M059J (cell line): Measurements from ENCODE around the gene SLC23A1. TPM values are rescaled to one million over a fixed set of nuclear protein-coding genes. Genes with fewer than 3 reads are reported as not detected.
"Not testable (repeated sequence)": the region's sequence is repeated elsewhere in the genome, so short reads cannot be mapped to it uniquely, and the experiment has no call there.

ENCODE experiments used
- DNase-seq: peaks from one replicate; pipeline ENCODE4 v3.0.0-alpha.2; 2012; ENCODE audit warnings: low read depth
- total RNA-seq: library from RNA; depleted of rRNA; stranded (reverse); fragments of >200 nt; shearing (Covaris generic); gene quantifications from 2 replicates; pipeline ENCODE4 v1.2.3, GENCODE V29; 2014

The SLC23A1 gene
- total RNA-seq, 1 experiment from 2014 or later, result not detected

DNA sequence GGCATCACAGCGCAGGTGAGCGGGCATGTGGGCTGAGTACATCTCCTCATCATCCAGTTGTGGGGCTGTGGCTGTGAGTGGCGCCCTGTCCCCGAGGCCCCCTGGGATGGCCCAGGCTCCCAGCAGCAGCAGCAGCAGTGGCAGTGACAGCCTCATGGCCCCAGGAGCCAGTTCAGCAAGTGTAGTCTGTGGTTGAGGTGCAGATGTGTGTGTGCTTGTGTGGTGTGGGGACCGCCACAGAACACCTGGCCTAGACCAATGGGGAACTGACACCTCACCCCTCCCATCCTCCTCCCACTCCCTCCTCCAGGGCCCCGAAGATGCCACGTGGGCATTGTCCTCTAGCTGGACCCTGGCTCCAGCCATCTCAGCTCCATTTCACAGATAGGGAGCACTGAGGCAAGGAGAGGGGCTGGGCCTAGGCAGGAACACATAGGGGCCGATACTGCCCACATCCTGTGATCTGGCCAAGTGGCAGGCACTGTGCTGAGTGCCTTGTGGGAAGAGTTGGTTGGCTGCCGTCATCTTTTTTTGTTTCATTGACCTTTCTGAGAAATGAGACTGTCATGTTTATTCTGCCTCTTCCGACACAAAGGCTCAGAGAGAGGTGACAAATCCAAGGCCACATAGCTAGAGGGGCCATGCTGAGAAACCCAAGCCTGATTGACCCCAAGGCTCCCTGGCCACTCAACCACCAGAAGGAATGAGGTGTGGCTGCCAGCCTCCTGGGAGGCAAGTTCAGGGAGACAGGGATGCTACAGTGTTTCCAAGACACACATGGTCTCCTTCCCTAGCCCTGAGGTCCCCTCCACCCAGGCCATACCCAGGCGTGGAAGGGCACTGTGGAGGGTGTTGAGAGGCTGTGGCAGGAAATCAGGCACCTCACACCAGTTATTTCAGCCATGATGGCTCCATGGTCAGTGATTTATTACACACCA, 6.9 kb upstream of the SLC23A1 start, which contains the start of gene MZB1:
Gene MZB1, minus strand, starts transcription at position 213 of the 938 bp plus-strand sequence. Its CDS starts 57 bp downstream, at position 156.
- no peak for DNase-seq

DNA sequence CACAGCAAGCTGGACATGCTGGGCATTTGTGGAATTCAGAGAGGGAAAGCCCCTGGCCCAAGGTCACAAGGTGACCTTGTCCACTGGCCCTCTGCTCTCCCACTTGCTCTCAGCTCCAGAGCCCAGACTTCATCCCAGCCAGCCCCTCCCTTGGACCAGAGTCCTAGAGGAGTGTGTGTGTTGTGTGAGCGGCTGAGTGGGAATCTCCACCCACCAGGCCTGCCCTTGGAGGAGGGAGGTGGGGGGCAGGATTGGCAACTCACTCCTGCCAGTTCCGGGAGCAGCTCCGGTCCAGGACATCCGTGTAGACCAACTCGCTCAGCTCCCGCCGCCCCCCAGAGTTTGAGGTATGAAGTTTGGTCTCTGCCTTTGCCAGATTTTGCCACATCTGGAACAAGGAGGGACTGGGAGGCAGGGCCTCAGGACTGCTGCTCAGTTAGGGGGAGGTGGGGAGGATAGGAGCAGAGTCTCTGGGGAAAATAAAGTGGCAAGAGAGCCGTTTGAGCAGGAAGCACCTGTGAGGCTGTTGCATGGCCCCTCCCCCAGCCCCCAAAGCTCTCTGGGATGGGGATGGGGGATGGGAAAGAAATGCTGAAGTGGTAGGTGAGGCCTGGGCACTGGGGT, 5.2 kb upstream of the SLC23A1 start:
- no peak for DNase-seq

DNA sequence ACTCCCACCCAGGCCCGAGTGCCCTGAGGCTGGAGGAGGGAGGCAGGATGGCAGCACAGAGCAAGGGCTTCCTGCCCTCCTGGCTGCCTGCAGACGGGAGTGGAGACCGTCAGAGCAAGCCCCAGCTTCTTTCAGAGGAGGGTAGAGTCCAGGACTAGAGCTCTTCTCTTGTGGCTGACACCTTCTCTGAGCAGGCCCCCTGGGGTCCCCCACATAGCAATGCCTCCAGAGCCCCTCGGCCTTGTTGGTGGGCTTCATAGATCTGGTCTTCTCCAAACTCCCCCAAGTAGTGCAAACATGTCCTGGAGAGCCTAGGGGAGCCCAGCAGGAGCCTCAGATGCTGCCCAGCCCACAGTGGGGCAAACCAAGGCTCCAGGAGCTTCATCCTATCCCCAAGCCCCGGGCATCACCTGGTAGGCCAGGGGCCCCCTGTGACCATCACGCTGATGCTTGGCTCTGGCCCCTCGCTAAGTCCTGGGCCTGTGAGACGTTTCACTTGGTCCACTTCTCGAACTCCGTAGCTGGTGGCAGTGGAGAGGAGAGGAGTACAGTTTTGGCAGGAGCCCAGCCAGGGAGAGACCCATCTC, 4.6 kb upstream of the SLC23A1 start:
- DNase-seq, result no peak

DNA sequence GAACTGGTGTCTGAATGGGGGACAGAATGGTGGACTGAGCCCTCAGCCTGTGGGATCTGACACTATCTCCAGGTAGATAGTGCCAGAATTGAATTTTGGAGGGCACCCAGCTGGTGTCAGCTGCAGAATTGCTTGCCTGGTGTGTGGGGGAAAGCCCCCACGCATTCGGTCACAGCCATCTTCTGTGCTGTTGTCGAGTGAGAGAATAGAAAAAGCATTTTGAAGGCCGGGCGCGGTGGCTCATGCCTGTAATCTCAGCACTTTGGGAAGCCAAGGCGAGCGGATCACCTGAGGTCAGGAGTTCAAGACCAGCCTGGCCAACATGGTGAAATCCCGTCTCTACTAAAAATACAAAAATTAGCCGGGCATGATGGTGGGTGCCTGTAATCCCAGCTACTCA, 3.9 kb upstream of the SLC23A1 start:
- DNase-seq, result not testable (repeated sequence)

DNA sequence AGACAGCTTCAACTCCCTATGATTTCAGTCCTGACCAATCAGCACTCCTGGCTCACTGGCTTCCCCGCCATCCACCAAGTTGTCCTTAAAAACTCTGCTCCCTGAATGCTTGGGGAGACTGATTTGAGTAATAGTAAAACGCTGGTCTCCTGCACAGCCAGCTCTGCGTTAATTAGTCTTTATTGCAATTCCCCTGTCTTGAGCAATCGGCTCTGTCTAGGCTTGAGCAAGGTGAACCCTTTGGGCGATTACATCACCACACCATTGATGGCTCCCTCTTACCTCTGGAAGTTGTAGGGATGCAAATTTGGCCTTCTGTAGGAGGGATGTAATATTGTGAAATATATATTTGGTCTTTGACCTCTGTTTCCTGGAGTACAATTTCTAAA, 2.9 kb upstream of the SLC23A1 start:
- no peak for DNase-seq

DNA sequence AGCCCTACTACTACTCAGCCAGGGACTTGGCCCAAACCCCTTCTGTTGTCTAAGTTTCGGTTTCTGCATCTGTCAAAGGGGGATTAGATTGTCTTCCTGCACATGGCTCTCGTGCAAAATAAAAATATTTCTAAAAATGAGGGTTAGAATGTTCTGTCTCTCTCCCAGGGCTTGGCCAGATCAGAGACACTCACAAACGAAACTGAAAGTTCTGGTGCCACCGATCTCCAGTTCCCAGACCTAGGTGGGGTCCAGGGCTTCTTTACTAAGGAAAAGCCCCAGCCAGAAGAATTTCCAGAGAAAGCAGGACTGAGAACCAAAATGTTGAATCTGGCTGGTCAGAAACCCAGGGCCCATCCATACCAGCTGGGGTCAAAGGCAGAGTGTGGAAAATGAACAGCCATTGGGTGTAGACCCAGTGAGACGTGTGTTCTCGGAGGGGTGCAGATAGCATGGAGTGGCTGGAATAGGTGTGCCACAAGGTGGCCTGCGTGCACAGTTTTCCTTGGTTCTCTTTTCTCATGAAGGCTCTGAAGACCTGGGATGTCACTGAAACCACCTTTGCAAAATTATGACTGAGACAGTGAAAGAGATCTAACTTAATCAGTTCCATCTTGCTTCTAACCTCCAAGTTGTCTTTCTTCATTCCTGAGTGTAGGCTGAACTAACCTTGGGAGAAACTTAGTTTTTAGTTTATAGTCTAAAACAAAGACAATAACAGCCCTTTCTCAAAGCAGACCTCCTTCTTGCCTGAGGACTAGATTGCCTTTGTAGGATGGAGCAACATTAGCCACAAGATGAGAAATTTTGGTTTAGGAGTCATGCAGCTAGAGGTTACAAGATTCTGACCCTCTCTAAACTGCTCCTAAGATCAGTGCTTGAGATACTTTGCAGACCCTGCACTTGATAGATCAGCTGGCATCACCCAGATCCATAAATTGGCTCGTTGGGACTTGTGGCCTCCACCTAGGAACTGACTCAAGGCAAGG, 2.3 kb upstream of the SLC23A1 start:
- peak; percentile 37 for DNase-seq

DNA sequence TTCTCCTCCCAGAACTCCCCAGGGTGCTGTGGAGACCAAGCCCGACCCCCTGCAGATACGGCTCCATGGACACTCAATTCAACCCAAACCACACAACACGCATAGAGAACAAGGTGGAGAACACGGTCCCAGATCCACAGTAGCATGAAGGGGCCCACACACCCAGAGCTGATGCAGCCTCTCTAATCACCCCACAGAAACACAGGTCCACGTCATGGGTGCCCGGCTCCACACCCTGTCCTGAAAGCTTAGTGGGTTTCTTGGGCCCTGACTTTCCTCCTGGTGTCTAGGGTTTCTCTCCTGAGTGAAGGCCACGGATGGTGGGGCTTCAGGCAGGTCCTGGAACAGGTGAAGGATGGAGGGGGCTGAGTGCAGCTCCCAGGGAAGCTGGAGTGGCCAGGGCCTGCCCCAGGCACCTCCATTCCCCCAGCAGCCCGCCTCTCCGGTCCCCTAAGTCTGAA, 1.5 kb upstream of the SLC23A1 start:
- DNase-seq, result no peak

DNA sequence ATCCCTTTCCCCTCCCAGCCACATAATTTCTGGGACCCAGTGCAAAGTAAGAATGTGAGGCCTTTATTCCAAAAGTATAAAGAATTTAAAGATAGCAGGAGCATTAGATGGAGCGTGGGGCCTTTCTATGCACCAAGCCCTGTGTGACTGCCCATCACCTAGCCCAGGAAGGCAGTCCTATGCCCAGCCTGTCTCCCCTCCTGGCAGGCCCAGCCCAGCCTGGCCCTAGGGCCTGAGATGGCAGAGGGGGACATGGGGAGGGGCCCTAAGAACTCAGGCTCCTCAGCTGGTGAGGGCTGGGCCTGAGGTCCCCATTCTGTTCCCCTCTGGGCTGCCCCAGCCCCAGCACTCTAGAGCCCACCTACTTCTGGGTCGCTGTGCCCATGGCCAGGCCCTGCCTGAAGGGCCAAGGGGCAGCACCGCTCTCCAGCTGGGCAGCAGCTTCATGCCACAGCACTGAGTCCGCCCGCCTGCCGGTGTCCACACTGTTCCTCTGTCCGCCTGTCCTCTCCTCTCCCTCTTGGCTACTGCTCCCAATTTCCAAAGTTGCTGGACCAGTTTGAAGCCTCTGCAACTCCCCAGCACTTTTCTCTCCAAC, 995 bp upstream of the SLC23A1 start:
- no peak for DNase-seq

DNA sequence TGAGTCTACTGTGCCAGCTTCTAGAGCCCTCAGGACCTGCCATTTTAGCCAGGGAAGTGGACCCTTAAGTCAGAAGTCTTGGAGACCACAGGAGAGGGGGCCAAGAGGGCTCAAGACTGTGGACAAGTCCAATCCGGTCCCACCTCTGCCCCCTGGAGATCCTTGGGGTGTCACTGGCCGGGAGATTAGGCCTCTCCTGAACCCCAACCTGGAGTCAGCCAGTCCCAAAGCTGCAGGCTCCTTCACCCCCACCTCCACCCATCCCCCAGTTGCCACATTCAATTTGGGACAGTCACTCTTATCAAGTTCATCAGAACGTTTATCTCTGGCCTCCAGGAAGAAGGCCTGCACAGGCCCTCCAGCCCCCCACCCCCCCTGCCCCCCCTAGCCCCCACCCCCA, 290 bp downstream of the SLC23A1 start:
- DNase-seq, result no peak

DNA sequence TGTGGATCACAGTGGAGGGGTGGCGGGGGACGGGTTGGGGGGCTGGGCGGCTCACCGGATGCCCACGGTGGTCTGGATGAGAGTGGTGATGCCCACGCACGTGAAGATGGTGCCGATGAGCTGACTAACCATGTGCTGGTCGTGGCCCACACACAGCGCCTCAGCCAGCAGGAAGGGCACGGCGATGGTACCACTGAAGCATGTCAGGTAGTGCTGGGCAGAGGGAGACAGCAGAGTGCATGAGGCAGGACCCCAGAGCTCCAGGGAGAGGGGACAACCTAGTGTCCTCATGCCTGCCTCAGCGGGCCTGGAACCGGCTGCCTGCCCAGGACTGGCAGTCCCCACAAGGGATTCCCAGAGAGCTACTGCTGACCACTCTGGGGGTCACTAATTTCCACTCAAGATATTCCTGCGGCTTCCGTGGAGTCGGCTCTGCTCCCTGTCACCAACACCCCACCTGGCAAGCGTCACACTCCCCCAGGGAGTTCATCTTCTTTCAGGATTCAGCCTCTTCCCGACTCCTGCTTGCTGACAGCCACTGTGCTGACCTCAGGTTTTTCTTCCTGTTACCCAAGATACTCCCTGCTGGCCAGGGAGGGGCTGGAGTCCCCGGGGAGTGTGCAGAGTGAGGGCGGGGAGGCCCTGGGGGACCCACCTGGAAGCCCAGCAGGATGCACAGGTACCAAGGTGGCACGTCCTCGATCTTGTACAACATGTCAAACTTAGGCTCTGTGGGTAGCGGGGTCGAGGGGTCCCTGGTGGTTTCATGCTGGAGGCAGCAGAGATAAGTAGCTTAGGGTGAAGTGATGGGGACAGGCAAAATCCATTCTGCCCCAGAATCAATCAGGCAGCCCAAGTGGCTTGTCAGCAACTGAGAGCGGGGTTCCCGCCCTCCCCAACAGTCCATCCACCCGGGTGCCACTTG, 998 bp downstream of the SLC23A1 start:
- DNase-seq, result no peak

DNA sequence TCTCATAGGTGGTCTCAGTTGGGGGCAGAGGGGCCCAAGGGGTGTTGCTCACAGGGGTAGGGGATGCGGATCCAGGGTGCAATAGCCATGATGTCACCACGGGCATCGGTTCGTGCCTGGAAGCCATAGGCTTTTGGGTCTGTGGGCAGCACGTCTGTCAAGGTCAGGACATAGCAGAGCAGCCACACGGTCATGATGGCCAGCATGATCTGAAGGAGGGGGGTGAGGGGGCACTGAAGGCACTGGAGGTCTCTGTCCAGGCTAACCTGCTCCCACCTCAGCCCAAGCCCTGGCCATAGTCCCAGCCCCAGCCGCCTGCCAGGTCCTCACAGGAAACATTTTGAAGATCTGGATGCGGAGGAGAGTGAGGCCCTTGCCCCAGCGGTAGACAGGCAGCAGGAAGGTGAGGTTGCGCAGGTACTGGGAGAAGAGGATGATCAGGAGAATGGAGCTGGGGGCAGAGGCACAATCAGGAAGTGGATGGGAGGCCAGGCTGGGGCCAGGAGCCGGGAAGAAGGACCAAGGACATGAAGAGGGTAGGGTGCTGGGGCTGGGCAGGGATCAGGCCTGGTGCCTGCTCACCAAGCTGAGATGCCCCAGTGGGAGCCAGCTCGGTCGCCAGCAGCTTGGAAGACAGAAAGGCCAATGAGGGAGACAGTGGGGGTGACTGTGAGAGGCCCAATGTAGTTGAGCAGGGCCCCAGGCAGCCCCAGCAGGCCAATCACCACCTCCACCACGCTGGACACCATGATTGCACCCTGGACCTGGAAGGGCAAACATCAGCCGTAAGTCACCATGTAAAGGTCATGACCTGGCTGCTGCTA, 3.3 kb downstream of the SLC23A1 start:
- no peak for DNase-seq

DNA sequence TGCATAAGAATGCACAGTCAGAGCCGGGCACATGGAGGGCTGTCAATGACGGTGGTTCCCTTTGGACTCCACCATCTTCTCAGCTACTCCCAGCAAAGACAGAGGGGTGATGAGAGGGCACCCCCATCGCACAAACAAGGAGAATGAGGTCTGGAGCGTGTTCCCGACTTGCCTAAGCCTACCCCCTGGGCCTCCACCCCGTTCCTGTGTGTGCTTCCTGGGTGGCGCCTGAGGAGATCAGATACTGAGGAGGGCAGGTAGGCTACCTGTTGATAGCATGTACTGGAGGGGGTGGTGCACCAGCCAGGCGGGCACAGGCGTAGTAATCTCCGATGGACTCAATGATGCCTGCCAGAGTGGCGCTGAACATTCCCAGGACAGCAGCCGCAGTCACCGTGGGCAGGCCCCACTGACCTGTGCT, 4.1 kb downstream of the SLC23A1 start:
- DNase-seq, result no peak

DNA sequence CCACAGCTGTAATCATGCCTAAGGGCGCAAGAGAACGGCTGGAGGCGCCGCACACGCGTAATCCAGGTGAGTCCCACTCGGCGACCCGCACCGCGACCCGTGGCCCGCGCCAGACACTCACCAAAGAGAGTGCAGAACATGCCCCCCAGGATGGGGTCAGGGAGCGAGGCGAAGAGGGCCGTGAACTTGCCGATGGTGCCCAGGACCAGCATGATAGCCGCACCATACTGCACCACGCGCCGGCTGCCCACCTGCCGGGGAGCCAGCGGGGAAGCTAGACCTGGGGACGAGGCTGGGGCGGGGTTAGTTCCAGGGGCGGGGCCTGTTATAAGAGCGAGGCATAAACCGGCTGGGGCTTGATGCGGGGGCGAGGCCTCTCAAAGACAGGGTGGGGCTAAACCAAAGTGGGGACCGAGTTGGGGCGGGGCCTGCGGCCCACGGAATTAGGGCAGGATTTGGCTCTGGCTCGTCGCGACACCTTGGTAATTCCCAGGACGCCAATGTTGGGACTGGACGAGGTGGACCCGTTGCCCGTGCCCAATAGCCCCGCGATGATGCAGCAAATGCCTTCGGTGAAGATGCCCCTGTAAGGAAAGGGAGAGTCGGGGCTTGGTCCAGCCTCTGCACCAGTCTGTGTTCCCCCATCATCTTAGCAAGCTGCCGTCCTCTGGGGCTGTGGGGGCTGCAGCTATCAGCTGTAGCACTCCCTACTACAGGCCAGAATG, 4.8 kb downstream of the SLC23A1 start:
- DNase-seq, result no peak

DNA sequence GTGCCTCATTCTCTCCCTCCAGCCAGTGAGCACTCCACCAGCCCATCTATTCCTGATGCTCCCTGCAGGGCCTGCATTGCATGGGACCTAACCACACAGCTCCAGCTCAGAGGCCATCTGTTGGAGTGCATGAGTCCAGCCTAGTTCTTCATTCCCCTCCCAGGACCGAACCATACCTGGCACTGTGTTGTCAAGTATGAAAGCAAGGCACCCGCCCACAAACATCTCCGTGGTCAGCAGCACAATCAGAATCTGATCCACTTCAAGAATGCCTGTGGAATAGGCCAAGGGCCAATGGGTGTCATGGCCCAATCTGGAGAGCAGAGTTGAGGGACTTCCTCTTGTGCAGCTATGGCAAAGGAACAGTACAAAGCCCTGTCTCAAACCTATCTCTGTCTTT, 5.9 kb downstream of the SLC23A1 start:
- DNase-seq, result no peak

DNA sequence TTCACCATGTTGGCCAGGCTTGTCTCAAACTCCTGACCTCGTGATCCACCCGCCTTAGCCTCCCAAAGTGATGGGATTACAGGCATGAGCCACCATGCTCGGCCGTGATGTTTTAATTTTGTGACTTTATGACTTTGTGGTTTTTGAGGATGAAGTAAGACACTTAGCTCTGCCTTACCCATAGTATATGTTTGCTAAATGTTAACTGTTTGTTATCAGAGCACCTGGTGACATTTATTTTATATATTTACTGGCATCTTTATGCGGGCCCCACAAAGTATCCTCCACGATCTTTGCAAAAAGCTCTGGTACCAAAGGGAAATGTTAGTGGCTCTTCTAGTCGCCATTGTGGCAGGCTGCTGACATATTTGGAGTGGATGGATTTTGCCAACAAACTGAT, 6.7 kb downstream of the SLC23A1 start:
- no peak for DNase-seq

DNA sequence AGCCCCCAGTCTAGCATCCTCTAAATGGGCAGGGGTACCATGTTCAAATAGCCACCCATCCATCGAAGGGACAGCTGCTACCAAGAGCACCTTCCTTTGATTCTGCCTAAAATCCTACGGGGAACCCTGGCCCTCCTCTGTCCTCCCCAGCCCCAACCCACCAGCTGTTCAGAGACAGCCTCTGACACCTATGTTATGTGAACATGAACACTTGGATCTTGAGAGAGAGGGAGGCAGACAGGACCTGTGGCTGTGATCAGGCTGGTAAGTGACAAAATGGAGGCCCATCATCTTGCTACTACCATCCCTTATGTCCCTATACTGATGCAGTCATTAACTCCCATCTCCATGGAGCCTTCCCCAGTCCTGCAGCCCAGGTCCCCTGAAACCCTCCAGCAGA, 8.2 kb downstream of the SLC23A1 start:
- DNase-seq, result no peak

DNA sequence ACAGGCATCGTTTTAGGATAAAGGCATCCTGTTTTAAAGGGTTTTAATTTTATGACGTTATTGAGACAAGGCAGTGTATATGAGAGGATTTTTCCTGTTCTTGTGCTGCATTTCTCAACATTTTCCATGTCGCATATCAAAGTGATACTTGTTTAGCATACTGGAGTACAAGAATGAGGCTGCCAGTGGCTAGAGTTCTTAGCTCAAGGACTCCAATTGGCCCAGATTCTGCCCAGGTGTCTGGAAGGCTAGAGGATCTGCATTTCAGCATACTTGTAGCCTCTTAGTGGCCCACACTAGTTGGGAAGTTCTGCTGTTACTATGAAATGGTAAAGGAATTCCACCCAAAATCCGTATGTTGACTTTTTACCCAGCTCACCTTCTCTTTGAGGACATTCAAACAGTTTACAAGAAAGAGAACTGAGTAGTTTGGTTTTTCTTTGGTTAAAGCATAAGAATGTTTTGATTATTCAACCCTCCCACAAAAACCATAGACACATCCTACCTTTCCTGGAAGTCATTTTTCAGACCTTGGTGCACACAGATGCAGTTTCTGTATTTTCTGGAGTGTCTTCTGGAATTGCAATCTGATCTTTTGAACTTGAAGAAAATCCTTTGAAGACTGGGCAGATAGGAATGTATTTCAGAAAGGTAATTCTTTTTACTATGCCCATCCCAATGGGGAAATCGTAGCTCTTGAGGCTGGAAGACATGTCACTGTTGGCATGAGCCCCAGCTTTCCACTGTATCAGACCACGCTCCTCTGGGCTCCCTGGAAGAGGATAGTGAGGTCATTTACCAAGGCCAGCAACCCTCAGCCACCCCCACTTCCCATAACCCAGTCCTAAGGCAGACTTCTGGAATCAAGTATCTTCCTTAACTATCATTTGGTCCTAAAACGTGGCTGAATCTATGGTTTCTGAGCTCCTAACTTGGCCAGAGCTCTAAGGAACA, 11.3 kb downstream of the SLC23A1 start:
- peak; percentile 73 for DNase-seq
